IMR-90 (cell line): Measurements from ENCODE around the gene BRAF. TPM values are rescaled to one million over a fixed set of nuclear protein-coding genes. Genes with fewer than 3 reads are reported as not detected.

Experiments used
- ATAC-seq: fragments of 200-7000 bp; cut with Tn5 transposase; 2 replicates; pipeline ENCODE4 v1.9.1; 2020; ENCODE audit warnings: low read depth, mild to moderate bottlenecking, moderate library complexity
- BruUV-seq: library from RNA; stranded (reverse); fragments of 400-500 nt; replicated peaks from 2 replicates; lab custom pipeline; 2021; lab: Mats Ljungman, UMichigan
- CTCF ChIA-PET: fragments of 300-600 bp; formaldehyde crosslinking; extraction: SDS; loops from one replicate; lab custom pipeline; 2021; ENCODE audit warnings: antibody characterized with exemption; lab: Yijun Ruan, JAX
- POLR2A ChIA-PET: fragments of 300-600 bp; sonication (Branson Sonifier 250); formaldehyde crosslinking; loops from one replicate; lab custom pipeline; 2022; ENCODE audit warnings: antibody characterized with exemption; ENCODE audit not compliant: unreplicated experiment; lab: Charles Lee
- DNase-seq: peaks from one replicate; pipeline ENCODE4 v3.0.0; 2013
- H2AFZ ChIP-seq: replicated peaks from 2 replicates; pipeline ENCODE3; 2013; ENCODE audit warnings: low read length, mild to moderate bottlenecking; ENCODE audit not compliant: poor library complexity
- H2AK5ac ChIP-seq: 2 replicates; pipeline ENCODE4 v1.6.1; 2013; ENCODE audit warnings: low read depth, low read length, inconsistent platforms
- H2AK9ac ChIP-seq: replicated peaks from 2 replicates; pipeline ENCODE3; 2013; ENCODE audit warnings: mild to moderate bottlenecking, low read depth, low read length, moderate library complexity; ENCODE audit not compliant: poor library complexity
- H2BK120ac ChIP-seq: 2 replicates; pipeline ENCODE4 v1.6.1; 2013; ENCODE audit warnings: low read depth, low read length, inconsistent platforms
- H2BK15ac ChIP-seq: 3 replicates; pipeline ENCODE4 v1.6.1; 2013; ENCODE audit warnings: low read depth, low read length, inconsistent platforms
- H2BK20ac ChIP-seq: 2 replicates; pipeline ENCODE4 v1.6.1; 2013; ENCODE audit warnings: low read depth, mild to moderate bottlenecking, inconsistent platforms, low read length, moderate library complexity
- H2BK5ac ChIP-seq: 2 replicates; pipeline ENCODE4 v1.6.1; 2013; ENCODE audit warnings: mild to moderate bottlenecking, low read depth, low read length, inconsistent platforms; ENCODE audit not compliant: poor library complexity, severe bottlenecking
- H3K14ac ChIP-seq: replicated peaks from 2 replicates; pipeline ENCODE4 v1.6.1; 2013; ENCODE audit warnings: low read depth, low read length, inconsistent platforms
- H3K18ac ChIP-seq: 2 replicates; pipeline ENCODE4 v1.6.1; 2013; ENCODE audit warnings: low read depth, low read length, control low read depth
- H3K23ac ChIP-seq: 2 replicates; pipeline ENCODE4 v1.6.1; 2013; ENCODE audit warnings: low read depth, low read length, inconsistent platforms
- H3K27ac ChIP-seq: 2 replicates; pipeline ENCODE4 v1.5.1; 2013; ENCODE audit warnings: mild to moderate bottlenecking, control low read depth, low read length; ENCODE audit not compliant: insufficient read depth
- H3K27me3 ChIP-seq: 2 replicates; pipeline ENCODE4 v1.6.1; 2013; ENCODE audit warnings: low read length; ENCODE audit not compliant: control insufficient read depth, insufficient read depth
- H3K36me3 ChIP-seq: 2 replicates; pipeline ENCODE4 v1.6.1; 2013; ENCODE audit warnings: low read length, mixed read lengths; ENCODE audit not compliant: control insufficient read depth, insufficient read depth
- H3K4ac ChIP-seq: 2 replicates; pipeline ENCODE4 v1.6.1; 2013; ENCODE audit warnings: low read depth, low read length, inconsistent platforms
- H3K4me1 ChIP-seq: 2 replicates; pipeline ENCODE4 v1.6.1; 2013; ENCODE audit warnings: low read length, mixed read lengths; ENCODE audit not compliant: control insufficient read depth, insufficient read depth
- H3K4me2 ChIP-seq: 2 replicates; pipeline ENCODE4 v1.6.1; 2013; ENCODE audit warnings: low read depth, mild to moderate bottlenecking, control low read depth, low read length, moderate library complexity
- H3K4me3 ChIP-seq: 2 replicates; pipeline ENCODE4 v1.5.1; 2013; ENCODE audit warnings: low read depth, mild to moderate bottlenecking, control low read depth, low read length, moderate library complexity; ENCODE audit not compliant: insufficient read depth
- H3K56ac ChIP-seq: 2 replicates; pipeline ENCODE4 v1.6.1; 2013; ENCODE audit warnings: low read length, inconsistent platforms; ENCODE audit not compliant: insufficient read depth; ENCODE audit errors: extremely low read depth
- H3K79me1 ChIP-seq, 2 experiments: 2 replicates each; pipeline ENCODE4 v1.6.1; 2013; ENCODE audit warnings: low read length in 2 of 2, inconsistent platforms in 1 of 2, low read depth in 1 of 2
- H3K9ac ChIP-seq: 2 replicates; pipeline ENCODE4 v1.6.1; 2013; ENCODE audit warnings: low read depth, low read length, control low read depth
- H3K9me1 ChIP-seq: 2 replicates; pipeline ENCODE4 v1.6.1; 2013; ENCODE audit warnings: low read length, inconsistent platforms; ENCODE audit not compliant: insufficient read depth
- H3K9me3 ChIP-seq: 2 replicates; pipeline ENCODE4 v1.6.1; 2013; ENCODE audit warnings: low read length; ENCODE audit not compliant: control insufficient read depth, insufficient read depth
- H4K20me1 ChIP-seq: 2 replicates; pipeline ENCODE4 v1.6.1; 2013; ENCODE audit warnings: low read length, inconsistent platforms; ENCODE audit not compliant: insufficient read depth
- H4K5ac ChIP-seq: 2 replicates; pipeline ENCODE4 v1.6.1; 2013; ENCODE audit warnings: mild to moderate bottlenecking, low read depth, low read length, control low read depth
- H4K8ac ChIP-seq, 2 experiments: 2 replicates each; pipeline ENCODE4 v1.6.1; 2013; ENCODE audit warnings: low read depth in 2 of 2, low read length in 2 of 2, control low read depth in 1 of 2, inconsistent platforms in 1 of 2
- H4K91ac ChIP-seq: 2 replicates; pipeline ENCODE4 v1.6.1; 2013; ENCODE audit warnings: low read depth, low read length, inconsistent platforms; ENCODE audit not compliant: insufficient read depth
- BHLHE40 ChIP-seq: fragments of 150-350 bp; IDR thresholded peaks from 2 replicates; pipeline ENCODE4 v1.6.1; 2016; ENCODE audit warnings: mild to moderate bottlenecking, low read depth, low read length
- MXI1 ChIP-seq: IDR thresholded peaks from 2 replicates; pipeline ENCODE4 v1.6.1; 2012; ENCODE audit warnings: low read depth, mild to moderate bottlenecking, low read length, moderate library complexity, borderline replicate concordance
- RCOR1 ChIP-seq: IDR thresholded peaks from 2 replicates; pipeline ENCODE4 v1.6.1; 2012; ENCODE audit warnings: mild to moderate bottlenecking, low read length, improper control_type of control experiment; ENCODE audit not compliant: insufficient replicate concordance
- RFX5 ChIP-seq: IDR thresholded peaks from 2 replicates; pipeline ENCODE4 v1.8.0; 2012; ENCODE audit warnings: low read depth, mild to moderate bottlenecking, low read length, moderate library complexity
- SMC3 ChIP-seq: fragments of 150-350 bp; IDR thresholded peaks from 2 replicates; pipeline ENCODE4 v1.6.1; 2016; ENCODE audit warnings: low read depth, mild to moderate bottlenecking, antibody characterized with exemption, low read length, moderate library complexity
- WGBS, 2 experiments: methylation state at CpG; one replicate each; pipeline versions ENCODE4 v1.1.5 to v1.1.7; 2013; ENCODE audit warnings: missing lambda C conversion rate in 2 of 2; ENCODE audit not compliant: insufficient read length in 1 of 2; ENCODE audit errors: extremely low coverage in 2 of 2; 5-methylcytosine and 5-hydroxymethylcytosine counted together
- dilution Hi-C: fragments of 300-500 bp; cut with HindIII; formaldehyde crosslinking; loops from one replicate; pipeline ENCODE4 v1.14.3; 2018; ENCODE audit warnings: low sequenced_read_pairs; ENCODE audit not compliant: unreplicated experiment
- in situ Hi-C: fragments of 300-500 bp; cut with MboI; formaldehyde crosslinking; loops from 3 replicates; pipeline ENCODE4 v1.14.3; 2019; ENCODE audit warnings: low sequenced_read_pairs, inconsistent platforms, mixed read lengths
- intact Hi-C: fragments of 100-400 bp; cut with micrococcal nuclease; formaldehyde crosslinking; loops from 2 replicates; pipeline ENCODE4 v1.10.0; 2022
- polyA plus RNA-seq, 3 experiments: library from polyadenylated mRNA; depleted of rRNA; stranded (reverse); fragments of >200 nt; gene quantifications; 2 replicates each; pipeline ENCODE4 v1.2.3, GENCODE V29; 2012; ENCODE audit warnings: low replicate concordance in 1 of 3
- total RNA-seq: library from RNA; depleted of rRNA; stranded (reverse); fragments of >200 nt; gene quantifications from 2 replicates; pipeline ENCODE4 v1.2.3, GENCODE V29; 2012
- TF ChIP-seq, protein P1 (sequence below): fragments of 150-350 bp; IDR thresholded peaks from 2 replicates; pipeline ENCODE4 v1.6.1; 2016; ENCODE audit warnings: low read depth, mild to moderate bottlenecking, low read length, moderate library complexity, borderline replicate concordance
- TF ChIP-seq, protein P2 (sequence below): conservative IDR thresholded peaks from 2 replicates; pipeline ENCODE4 v1.5.1; 2012; ENCODE audit warnings: mild to moderate bottlenecking, low read depth, low read length, improper control_type of control experiment
- TF ChIP-seq, protein P3 (sequence below): fragments of 150-350 bp; IDR thresholded peaks from 2 replicates; pipeline ENCODE4 v1.6.1; 2017; ENCODE audit warnings: mild to moderate bottlenecking, antibody characterized with exemption, low read length, low read depth

BRAF gene
- total and polyA plus RNA-seq, 2 of the 4 experiments (the other 2 are of a cell fraction), result 5.7 to 12.9 TPM

DNA sequence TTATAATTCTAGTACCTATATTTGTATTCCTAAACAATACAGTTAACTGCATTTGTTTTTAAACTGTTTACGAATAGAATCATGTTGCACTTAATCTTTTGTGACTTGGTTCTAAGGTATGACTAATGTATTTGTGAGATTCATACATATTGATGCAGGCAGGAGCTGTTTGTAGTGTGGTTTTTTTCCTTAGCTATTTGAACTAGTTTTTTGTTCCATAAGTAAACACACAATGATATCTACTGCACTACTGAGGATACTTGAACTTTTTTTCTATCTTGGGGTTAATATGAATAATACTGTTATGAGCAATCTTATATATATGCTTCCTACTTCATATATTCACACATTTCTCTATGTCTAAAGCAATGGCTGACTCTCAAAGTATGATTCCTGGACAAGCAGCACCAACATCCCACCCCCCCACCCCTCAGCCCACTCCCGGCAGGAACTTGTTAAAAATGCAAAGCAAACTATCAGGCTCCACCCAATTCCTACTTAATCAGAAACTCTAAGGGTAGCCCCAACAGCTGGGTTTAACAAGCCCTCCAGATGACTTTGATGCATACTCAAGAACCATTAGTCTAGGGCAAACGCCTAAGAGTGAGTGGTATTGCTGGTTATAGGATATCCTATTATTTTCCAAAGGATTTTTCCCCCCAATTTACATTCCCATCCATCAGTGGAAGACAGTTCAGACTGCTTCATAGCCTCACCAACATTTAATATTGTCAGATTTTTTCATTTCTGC, 25.8 kb downstream of the BRAF start:
- no peaks in the 10 kb centered on the region for H3K9me3 ChIP-seq
- CTCF ChIA-PET, result no interaction called here
- no peak overlapping the region for H3K4me2 ChIP-seq
- TF ChIP-seq BHLHE40 (no peak), MXI1 (no peak), RCOR1 (no peak), SMC3 (no peak), RFX5 (no peak)
- TF ChIP-seq, protein P1, sequence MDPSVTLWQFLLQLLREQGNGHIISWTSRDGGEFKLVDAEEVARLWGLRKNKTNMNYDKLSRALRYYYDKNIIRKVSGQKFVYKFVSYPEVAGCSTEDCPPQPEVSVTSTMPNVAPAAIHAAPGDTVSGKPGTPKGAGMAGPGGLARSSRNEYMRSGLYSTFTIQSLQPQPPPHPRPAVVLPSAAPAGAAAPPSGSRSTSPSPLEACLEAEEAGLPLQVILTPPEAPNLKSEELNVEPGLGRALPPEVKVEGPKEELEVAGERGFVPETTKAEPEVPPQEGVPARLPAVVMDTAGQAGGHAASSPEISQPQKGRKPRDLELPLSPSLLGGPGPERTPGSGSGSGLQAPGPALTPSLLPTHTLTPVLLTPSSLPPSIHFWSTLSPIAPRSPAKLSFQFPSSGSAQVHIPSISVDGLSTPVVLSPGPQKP, result no peak
- TF ChIP-seq, protein P2, sequence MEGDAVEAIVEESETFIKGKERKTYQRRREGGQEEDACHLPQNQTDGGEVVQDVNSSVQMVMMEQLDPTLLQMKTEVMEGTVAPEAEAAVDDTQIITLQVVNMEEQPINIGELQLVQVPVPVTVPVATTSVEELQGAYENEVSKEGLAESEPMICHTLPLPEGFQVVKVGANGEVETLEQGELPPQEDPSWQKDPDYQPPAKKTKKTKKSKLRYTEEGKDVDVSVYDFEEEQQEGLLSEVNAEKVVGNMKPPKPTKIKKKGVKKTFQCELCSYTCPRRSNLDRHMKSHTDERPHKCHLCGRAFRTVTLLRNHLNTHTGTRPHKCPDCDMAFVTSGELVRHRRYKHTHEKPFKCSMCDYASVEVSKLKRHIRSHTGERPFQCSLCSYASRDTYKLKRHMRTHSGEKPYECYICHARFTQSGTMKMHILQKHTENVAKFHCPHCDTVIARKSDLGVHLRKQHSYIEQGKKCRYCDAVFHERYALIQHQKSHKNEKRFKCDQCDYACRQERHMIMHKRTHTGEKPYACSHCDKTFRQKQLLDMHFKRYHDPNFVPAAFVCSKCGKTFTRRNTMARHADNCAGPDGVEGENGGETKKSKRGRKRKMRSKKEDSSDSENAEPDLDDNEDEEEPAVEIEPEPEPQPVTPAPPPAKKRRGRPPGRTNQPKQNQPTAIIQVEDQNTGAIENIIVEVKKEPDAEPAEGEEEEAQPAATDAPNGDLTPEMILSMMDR, result no peak
- TF ChIP-seq, protein P3, sequence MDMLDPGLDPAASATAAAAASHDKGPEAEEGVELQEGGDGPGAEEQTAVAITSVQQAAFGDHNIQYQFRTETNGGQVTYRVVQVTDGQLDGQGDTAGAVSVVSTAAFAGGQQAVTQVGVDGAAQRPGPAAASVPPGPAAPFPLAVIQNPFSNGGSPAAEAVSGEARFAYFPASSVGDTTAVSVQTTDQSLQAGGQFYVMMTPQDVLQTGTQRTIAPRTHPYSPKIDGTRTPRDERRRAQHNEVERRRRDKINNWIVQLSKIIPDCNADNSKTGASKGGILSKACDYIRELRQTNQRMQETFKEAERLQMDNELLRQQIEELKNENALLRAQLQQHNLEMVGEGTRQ, result no peak
- in situ Hi-C loops (no loop called here), dilution Hi-C loops (no loop called here), intact Hi-C loops (no loop called here)
- no peak overlapping the region for H2BK20ac ChIP-seq
- H3K18ac ChIP-seq, result no peak overlapping the region
- peak; percentile 58 for DNase-seq
- no peak overlapping the region for H3K23ac ChIP-seq
- peak; percentile 86 for ATAC-seq
- POLR2A ChIA-PET, result no interaction called here
- no peak overlapping the region for H3K14ac ChIP-seq
- peaks cover 28% of the 10 kb centered on the region for H4K20me1 ChIP-seq
- no peak overlapping the region for H2BK5ac ChIP-seq
- no peak overlapping the region for H2BK15ac ChIP-seq
- BruUV-seq, result no TSS peak
- no CpG with 5 or more reads among the region's 3 CpGs for WGBS, 2 experiments
- H3K4me3 ChIP-seq, result no peak overlapping the region
- H4K91ac ChIP-seq, result no peak overlapping the region
- H4K5ac ChIP-seq, result no peak overlapping the region
- H3K27me3 ChIP-seq, result no peaks in the 10 kb centered on the region
- no peaks in the 10 kb centered on the region for H3K36me3 ChIP-seq
- no peak overlapping the region for H3K9ac ChIP-seq
- H3K27ac ChIP-seq, result no peak overlapping the region
- no peak overlapping the region for H4K8ac ChIP-seq
- peaks cover 2% of the 10 kb centered on the region; the same call in 1 of the 2 replicates for H3K4me1 ChIP-seq
- H3K56ac ChIP-seq, result no peak overlapping the region
- no peak overlapping the region for H2AFZ ChIP-seq
- no peak overlapping the region for H2BK120ac ChIP-seq
- no peaks in the 10 kb centered on the region for H3K9me1 ChIP-seq
- H3K4ac ChIP-seq, result no peak overlapping the region
- H2AK5ac ChIP-seq, result no peak overlapping the region
- H3K79me1 ChIP-seq, result peaks cover 31 to 40% of the 10 kb centered on the region in 2 experiments
- no peak overlapping the region for H2AK9ac ChIP-seq
